NCI-H2029 (cell line): ENCODE data around the gene ITSN1.

ENCODE experiments used
- DNase-seq: peaks from one replicate; lab custom pipeline; 2025; lab: John Stamatoyannopoulos, UW

Gene ITSN1

DNA sequence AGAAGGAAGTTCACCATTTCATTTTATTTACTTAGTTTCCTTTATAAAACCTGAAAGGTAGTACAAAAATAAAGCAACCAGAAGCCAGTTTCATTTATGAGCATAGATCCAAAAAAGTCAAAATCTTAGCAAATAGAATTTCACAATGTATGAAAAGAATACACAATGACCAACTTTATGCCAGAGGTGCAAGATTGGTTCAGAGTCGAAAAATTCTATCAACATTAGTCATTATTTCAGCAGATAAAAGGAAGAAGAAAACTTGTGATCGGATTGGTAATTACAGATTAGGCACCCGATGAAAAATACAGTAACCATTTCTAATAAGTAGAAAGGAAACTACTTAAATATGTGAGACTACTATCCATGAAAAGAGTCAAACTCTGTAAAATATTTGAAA, 89.1 kb downstream of the ITSN1 start:
- no peak for DNase-seq

DNA sequence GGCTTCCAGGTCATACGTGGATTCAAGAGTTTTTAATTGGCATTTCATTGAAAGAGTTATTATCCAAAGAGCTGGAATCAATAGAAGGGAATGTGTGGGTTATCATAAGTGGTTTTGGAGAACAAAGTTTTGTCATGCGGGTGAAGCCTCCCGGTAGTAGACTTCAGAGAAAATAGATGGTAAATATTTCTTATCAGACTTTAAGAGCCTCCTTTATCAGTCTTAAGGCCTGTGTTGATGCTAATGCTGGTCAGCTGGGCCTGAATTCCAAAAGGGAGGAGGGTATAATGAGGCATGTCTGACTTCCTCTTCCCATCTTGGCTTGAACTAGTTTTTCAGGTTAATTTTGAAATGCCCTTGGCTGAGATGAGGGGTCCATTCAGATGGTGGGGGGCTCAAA, 89.7 kb downstream of the ITSN1 start:
- DNase-seq = no peak

DNA sequence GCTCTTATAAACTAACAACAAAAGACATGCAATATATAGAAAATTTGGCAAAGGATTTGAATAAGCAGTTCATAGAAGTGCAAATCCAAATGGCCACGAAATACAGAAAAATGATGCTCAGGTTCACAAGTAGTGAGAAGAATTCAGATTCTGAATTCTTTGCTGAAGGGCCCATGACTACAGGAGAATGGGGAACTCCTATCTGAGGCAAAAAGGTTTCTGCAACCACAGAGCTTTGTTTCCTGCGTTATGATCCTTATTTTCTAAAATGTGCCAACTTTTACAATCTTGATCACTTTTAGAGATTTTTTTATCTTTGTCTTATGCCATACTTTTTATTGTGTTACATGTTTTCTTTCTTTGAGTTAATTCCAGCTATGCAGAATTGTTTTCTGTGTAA, 91.3 kb downstream of the ITSN1 start:
- no peak for DNase-seq

DNA sequence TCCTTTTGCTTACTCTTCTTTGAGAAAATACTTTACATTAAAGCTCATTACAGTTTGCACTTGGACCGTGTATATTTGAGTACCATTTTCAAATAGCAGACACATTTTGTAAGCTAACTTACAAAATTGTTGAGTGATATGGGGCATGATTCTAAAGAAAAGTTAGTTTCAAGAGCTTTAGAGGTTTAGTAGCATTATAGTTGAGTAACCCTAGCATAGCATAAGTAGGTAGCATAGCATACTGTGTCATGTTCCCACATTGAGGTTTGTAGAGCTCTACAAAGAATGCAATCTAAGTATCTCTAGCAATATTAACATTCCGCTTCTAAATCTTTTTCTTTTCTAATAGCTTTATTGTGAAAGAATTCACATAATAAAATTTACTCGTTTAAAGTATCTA, 92.0 kb downstream of the ITSN1 start:
- DNase-seq = no peak

DNA sequence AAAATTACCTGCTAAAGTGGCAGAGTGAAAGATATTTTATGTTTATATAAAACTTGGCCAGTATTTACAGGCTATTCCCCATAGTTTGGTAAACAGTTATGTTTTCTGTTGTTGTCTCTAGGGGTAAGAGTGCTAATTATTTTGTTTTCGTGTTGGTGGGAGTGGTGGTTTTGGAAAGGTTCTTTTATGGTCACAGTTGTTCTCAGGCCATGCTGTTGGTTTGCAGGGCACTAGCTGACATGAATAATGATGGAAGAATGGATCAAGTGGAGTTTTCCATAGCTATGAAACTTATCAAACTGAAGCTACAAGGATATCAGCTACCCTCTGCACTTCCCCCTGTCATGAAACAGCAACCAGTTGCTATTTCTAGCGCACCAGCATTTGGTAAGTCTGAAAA, 92.5 kb downstream of the ITSN1 start:
- no peak for DNase-seq

DNA sequence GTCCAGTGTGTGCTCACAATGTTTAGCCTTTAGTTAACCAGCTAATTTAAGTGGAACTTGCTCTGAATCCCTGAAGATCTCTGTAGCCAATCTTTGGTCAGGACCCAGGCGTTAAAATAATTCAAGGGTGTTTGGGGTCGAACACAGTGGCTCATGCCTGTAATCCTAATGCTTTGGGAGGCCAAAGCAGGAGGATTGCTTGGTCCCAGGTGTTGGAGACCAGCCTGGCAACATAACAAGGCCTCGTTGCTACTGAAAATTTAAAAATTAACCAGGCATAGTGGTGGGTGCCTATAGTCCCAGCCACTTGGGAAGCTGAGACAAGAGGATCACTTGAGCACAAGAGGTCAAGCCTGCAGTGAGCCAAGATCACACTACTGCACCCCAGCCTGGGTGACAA, 94.3 kb downstream of the ITSN1 start:
- DNase-seq = no peak

DNA sequence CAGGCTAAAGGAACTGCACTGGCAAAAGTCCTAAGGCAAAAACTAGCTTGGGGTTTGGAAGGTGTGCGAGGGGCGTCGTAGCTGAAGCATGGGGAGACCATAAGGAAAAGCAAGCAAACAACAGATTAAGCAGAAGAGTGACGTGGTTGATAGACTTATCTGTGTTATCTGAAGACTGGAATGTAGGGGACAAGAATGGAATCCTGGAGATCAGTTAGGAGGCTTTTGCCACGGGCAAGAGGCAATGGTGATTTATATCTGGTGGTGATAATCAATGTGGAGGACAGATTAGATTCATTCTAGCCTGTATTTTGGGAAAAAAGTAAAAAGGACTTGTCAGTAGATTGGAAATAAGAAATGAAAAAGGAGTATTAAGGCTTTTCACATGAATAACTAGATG, 97.4 kb downstream of the ITSN1 start:
- no peak for DNase-seq

DNA sequence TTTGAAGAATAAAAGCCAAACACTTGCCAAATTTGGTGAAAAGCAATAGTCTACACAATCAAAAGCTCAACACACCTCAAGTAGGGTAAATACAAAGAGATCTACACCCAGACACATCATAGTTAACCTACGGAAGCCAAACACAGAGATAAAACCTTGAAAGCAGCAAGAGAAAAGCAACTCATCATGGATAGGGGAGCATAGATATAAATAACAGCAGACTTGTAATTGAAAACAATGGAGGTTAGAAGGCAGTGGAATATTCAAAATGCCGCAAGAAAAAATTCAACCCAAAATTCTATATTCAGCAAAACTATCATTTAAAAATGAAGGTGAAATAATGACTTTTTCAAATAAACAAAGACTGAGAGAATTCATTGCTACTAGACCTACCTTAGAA, 105.1 kb downstream of the ITSN1 start:
- no peak for DNase-seq

DNA sequence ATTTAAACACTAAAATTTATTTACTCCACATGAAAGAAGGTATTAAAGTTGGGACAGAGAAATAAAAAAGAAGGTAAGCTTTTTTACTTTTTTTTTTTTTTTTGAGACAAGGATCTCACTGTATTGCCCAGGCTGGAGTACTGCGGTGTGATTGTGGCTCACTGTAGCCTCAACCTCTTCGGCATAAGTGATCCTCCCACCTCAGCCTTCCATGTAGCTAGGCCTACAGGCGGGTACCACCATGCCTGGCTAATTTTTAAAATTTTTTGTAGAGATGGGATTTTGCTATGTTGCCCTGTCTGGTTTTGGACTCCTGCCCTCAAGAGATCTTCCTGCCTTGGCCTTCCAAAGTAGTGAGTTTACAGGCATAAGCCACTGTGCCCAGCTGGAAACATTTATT, 106.6 kb downstream of the ITSN1 start:
- no peak for DNase-seq

DNA sequence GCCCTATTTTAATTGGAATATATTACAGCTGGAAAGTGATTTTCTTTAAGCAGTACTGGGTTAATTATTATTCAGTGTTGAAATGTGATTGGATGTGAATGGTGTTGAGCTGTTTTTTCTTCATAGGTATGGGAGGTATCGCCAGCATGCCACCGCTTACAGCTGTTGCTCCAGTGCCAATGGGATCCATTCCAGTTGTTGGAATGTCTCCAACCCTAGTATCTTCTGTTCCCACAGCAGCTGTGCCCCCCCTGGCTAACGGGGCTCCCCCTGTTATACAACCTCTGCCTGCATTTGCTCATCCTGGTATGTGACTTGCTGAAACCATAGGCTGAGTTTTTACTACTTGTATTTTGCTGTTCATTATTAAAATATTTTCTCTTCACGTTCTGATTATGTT, 107.7 kb downstream of the ITSN1 start:
- DNase-seq = no peak

DNA sequence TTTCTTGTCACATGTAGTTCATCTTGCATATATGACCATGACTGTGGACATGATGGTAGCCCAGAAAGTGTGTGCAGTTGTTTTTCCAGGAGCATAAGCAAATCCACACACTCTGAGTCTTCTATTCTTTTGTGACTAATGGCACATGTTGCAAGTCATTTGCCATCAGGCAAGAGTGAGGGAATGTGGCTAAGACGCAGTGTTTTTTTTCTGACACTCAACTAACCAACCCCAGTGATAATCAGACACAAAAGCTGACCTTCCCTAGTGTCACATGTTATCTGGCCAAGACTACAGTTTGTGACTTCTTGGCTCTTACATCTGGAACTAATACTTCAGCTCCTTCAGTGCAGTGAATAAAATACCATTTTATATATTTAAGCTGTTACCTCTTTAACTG, 108.8 kb downstream of the ITSN1 start:
- no peak for DNase-seq

DNA sequence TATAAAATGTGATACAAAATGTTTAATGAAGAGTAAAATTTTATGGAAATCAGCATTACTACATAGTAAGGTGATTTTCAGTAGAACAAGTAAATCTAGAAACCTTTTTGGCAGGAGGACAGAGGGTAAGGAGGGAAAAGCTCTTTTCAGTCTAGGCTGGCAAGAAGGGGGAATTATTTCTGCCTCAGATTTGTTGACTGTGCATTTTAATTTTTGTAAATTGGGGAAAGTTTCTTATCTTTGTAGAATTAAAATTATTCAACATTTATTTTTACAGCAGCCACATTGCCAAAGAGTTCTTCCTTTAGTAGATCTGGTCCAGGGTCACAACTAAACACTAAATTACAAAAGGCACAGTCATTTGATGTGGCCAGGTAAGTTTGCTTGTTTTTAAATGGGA, 109.2 kb downstream of the ITSN1 start:
- DNase-seq = no peak

DNA sequence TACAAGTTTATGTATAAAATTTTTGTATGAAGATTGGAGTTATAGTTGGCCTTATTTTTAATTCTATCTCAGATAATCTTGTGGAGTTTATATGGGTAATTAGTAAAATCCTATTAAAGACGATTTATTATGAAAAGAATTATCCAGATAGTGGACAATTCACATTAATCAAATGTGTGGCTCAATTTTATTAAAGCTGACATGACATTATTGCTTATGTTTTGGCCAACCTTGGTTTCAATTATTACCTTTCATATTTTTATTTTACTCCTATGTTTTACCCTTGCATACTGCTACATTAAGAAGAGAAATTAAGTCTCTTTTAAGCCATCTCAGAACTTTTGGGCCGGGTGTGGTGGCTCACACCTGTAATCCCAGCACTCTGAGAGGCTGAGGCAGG, 110.0 kb downstream of the ITSN1 start:
- DNase-seq = no peak

DNA sequence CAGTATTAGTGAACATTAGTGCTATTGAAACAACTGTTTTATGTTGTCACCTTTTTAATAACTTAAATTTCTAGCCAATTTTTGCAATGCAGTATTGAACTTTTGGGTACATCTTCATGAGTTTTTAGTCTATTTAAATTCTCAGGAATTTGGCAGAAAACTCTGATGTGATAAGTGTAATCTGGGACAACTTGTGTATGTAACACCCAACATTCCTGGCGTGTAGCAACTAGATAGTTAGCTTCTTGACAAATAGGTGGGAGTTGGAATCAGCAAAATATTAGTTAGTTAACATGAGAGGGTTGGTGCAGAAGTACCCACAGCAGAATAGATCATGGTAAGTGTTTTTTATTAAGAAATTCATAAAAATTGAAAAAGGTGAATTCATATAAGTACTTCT, 111.6 kb downstream of the ITSN1 start:
- no peak for DNase-seq

DNA sequence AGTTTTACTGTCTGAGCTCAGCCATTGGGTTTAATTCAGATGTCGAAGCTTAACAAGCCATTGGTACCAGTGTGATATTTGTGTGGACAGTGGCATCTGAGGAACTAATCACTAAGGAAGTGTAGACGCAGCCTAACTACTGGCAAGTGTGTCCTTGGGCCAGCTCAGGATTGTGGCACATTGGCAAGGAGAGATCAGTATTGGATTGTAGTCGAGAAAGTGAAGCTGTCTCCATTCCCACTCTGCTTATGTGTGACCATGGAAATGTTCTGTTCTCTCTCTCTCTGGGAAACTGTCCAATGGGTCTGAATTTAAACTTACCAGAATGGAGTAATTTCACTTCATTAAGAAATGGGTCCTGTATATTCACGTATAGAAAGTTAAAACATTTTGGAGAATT, 112.2 kb downstream of the ITSN1 start:
- DNase-seq = no peak

DNA sequence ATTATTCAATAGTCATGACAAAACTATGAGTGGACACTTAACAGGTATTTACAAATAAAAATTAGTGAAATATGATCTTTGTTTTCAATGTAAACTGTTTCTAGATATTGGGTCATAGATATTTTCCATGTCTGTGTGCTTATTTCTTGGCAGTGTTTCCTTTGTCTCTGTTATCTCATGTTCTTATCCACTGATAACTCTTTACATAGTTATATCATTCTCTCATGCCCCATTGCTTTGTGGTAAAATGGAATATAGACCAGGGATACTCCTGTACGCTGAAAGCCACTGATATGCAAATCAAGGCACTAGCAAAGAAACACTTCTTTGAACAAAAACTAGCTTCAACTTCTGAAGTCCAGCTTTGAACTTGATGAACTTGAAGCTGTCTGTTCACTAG, 113.1 kb downstream of the ITSN1 start:
- no peak for DNase-seq

DNA sequence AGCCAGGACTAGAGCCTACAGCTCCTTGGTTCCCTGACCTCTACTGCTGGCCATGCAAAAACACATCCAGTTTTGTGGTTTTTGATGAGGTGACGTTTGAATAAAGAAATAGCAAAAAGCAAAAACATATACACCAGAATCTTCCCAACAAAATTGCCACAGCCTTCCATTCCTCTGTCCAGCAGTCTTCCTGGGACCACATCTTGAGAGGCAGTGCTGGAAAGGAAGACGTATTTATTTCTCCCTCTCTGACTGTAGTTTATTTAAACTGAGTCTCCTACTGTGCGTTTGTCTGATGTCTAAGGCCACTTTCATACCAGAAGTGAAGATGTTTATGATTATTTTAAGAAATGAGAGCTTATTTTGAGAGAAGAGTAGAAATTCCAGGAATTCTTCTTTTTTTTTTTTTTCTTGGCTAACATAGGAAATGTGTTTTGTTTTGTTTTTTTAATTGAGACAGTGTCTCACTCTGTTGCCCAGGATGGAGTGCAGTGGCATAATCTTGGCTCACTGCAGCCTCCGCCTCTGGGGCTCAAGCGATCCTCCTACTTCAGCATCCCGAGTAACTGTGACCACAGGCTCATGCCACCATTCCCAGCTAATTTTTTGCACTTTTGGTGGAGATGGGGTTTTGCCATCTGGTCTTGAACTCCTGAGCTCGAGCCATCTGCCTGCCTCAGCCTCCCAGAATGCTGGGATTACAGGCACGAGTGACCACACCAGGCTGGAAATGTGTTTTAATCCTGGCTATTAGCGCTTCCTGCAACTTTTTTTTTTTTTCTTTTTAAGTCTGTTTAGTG, 118.5 kb downstream of the ITSN1 start:
- no peak for DNase-seq

DNA sequence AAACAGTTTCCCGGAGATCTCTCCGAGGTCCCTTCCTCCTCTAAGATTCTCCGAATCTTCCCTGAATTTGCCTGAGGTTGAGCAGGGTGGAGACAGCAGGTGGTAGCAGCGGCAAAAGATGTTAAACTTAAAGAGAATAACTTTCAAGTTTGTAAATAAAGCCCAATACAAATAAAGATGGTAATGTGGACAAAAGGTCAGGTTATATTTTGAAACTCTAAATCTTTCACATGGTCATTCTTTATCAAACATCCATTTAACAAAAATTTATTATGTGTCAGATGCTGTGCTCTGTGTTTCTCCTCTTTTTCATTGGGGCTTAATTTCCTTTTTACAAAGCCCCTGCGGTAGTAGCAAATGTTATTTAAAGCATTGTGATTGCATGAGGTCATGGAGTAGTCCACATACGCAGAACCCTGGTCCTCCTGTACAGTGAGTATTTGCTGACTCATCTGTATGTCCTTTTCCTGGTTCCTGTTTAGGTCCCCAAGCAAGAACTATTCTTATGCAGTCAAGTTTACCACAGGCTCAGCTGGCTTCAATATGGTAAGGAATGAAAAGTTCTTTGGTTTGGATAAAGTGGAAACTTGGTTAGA, 119.2 kb downstream of the ITSN1 start:
- DNase-seq = no peak

DNA sequence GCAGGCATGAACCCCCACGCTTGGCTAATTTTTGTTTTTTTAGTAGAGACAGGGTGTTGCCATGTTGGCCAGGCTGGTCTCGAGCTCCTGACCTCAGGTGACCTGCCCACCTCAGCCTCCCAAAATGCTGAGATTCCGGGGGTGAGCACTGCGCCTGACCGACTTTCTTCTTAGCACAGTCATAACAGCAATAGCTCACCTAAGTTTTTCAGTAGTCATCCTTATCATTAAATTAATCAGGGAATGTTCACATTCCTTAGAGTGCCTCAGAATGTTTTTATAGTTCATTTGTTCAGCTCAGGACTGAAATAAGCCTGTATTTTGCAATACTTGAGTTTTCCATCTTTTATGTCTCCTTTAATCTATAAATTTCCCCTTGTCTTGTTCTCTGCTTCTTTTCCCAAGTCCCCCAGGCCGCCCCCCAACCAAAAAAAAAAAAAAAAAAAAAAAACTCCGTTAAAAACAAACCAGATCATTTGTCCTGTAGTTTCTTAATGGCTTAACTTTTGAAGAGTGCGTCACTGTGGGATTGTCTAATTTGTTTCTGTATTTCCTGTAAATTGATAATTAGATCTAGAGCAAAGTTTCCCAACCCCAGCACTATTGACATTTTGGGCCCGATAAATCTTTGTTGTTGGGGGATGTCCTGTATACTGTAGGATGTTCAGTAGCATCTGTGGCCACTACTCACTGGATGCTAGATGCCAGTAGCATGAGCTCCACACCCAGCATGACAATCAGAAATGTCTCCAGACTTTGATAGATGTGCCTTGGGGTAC, 120.7 kb downstream of the ITSN1 start:
- DNase-seq = no peak

DNA sequence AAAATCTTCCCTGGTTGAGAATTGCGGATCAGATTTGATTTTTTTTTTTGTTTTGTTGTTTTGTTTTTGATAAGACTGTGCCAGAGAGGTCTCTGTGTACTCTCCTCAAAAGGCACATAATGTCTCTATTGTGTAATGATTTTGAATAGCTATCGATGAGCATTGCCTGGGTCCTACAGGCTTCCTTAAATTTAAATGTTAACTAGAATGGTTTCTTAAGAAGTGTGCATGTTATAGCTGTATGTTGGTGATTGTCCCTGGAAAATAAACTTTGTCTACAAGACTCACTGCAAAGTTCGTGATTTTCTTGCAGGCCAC, 121.2 kb downstream of the ITSN1 start:
- no peak for DNase-seq

DNA sequence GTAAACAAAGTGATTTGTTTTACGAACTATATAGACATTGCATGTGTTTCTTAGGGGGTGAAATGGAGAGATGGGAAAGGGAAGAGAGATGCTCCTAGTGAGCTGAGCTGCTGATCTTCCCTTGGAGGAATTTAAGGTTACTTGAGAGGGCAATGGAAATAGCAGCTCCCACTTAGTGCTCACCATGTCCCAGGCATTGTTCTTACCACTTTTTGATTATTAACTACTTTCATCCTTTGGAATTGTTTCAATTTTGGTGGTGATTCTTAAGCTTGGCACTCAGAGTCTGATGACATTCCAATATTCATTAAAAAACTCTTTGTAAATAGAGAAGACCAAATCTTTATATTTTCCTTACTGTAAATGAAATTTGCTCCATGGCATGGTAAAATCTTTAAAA, 124.9 kb downstream of the ITSN1 start:
- DNase-seq = no peak

DNA sequence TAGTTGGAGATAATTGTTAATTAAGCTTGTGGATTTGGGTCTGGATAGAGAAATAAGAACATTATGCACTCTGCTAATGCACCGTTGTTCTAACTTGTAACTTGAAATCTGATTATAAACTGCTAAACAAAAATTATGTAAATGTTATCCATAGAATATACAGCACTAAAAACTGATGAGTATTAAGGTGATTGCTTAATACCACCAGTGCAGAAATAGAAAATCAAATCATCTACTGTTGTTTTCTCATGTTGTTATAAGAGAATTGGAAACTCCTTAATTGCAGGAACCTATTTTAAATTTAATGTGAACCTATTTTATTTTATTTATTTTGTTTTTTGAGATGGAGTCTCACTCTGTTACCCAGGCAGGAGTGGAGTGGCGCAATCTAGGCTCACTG, 125.7 kb downstream of the ITSN1 start:
- DNase-seq = no peak

DNA sequence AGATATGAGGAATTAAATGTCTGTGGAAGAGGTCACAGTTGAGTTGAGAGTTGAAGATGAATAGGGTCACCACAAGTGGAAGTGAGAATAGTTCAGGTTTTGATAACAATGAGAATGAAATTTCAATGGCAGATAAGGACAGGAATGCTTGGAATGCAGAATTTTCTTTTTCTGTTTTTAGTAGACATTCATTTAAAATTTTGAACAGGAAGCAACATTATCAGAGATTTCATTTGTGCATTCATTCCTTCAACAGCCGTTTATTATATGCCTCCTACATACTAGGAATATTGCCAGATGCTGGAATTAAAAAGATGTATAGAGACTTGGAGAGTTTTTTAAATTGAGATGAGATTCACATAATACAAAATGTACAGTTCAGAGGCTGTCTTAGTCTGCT, 126.8 kb downstream of the ITSN1 start:
- no peak for DNase-seq

DNA sequence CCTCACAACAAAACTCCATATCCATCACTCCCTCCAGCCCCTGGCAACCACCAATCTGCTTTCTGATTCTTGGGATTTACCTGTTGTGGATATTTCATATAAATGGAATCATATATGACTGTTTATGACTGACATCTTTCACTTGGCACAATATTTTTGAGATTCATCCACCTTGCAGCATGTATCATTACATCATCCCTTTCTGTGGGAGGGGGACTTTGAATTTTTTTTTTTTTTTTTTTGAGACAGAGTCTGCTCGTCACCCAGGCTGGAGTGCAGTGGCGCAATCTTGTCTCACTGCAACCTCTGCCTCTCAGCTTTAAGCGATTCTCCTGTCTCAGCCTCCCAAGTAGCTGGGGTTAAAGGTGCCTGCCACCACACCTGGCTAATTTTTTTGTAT, 128.2 kb downstream of the ITSN1 start:
- no peak for DNase-seq
